Skeletal muscle tissue (tissue), 4 donors: ENCODE results near the gene TMEM150B. TPM values are rescaled to one million over a fixed set of nuclear protein-coding genes. Genes with fewer than 3 reads are reported as not detected.

Experiments used
- H3K27ac ChIP-seq: one replicate; pipeline ENCODE4 v1.7.0; 2013; ENCODE audit warnings: mild to moderate bottlenecking, low read depth, low read length, inconsistent platforms
- H3K27me3 ChIP-seq, 3 donors: one replicate each; pipeline ENCODE4 v1.7.0; 2013; ENCODE audit warnings: low read length in 3 of 3; ENCODE audit not compliant: control insufficient read depth in 3 of 3, insufficient read depth in 3 of 3
- H3K36me3 ChIP-seq, 3 donors: one replicate each; pipeline ENCODE4 v1.7.0; 2013; ENCODE audit warnings: low read length in 3 of 3; ENCODE audit not compliant: control insufficient read depth in 3 of 3, insufficient read depth in 3 of 3
- H3K4me1 ChIP-seq, 3 donors: one replicate each; pipeline ENCODE4 v1.7.0; 2013; ENCODE audit warnings: low read length in 3 of 3, mild to moderate bottlenecking in 3 of 3; ENCODE audit not compliant: control insufficient read depth in 3 of 3, insufficient read depth in 3 of 3
- H3K4me3 ChIP-seq, 3 donors: one replicate each; pipeline ENCODE4 v1.7.0; 2013; ENCODE audit warnings: low read length in 3 of 3
- H3K9ac ChIP-seq, 3 donors: one replicate each; pipeline ENCODE4 v1.7.0; 2013; ENCODE audit warnings: low read length in 3 of 3, mild to moderate bottlenecking in 3 of 3, moderate library complexity in 2 of 3, low read depth in 1 of 3
- H3K9me3 ChIP-seq, 3 donors: one replicate each; pipeline ENCODE4 v1.7.0; 2013; ENCODE audit warnings: low read length in 3 of 3; ENCODE audit not compliant: control insufficient read depth in 3 of 3
- total RNA-seq: library from RNA; depleted of rRNA; stranded (reverse); fragments of >200 nt; gene quantifications from one replicate; pipeline ENCODE4 v1.2.3, GENCODE V29; 2014
- donor health status: Osteomylitis.

The TMEM150B gene
- total RNA-seq, 1 donor from 2014 or later: 0.52 TPM

GRCh38 chr19:55306712-55307111, 18.4 kb downstream of the TMEM150B start:
- peaks cover 0 to 4% (median 3%) of the 10 kb centered on the region in 3 donors for H3K4me1 ChIP-seq
- no peaks in the 10 kb centered on the region for H3K9me3 ChIP-seq
- H3K27me3 ChIP-seq: no peaks in the 10 kb centered on the region
- no peak overlapping the region for H3K27ac ChIP-seq
- no peak overlapping the region for H3K4me3 ChIP-seq
- peaks cover 0 to 4% (median 0%) of the 10 kb centered on the region in 3 donors for H3K36me3 ChIP-seq
- H3K9ac ChIP-seq: no peak overlapping the region

GRCh38 chr19:55305983-55306562, 19.1 kb downstream of the TMEM150B start:
- Histone ChIP-seq H3K4me1 (peaks cover 5 to 10% (median 6%) of the 10 kb centered on the region in 3 donors), H3K36me3 (peaks cover 0 to 4% (median 0%) of the 10 kb centered on the region in 3 donors), H3K9me3 (no peaks in the 10 kb centered on the region), H3K4me3 (no peak overlapping the region), H3K27me3 (no peaks in the 10 kb centered on the region), H3K27ac (no peak overlapping the region), H3K9ac (no peak overlapping the region)

GRCh38 chr19:55305491-55305890, 19.6 kb downstream of the TMEM150B start:
- Histone ChIP-seq H3K4me1 (peaks cover 5 to 10% (median 6%) of the 10 kb centered on the region in 3 donors), H3K27me3 (no peaks in the 10 kb centered on the region), H3K4me3 (no peak overlapping the region), H3K27ac (no peak overlapping the region), H3K9ac (no peak overlapping the region), H3K36me3 (peaks cover 0 to 4% (median 0%) of the 10 kb centered on the region in 3 donors), H3K9me3 (no peaks in the 10 kb centered on the region)

- Histone ChIP-seq H3K4me1 (peaks cover 5 to 10% (median 6%) of the 10 kb centered on the region in 3 donors), H3K9ac (no peak overlapping the region), H3K27me3 (peaks cover 0 to 2% (median 0%) of the 10 kb centered on the region in 3 donors), H3K36me3 (peaks cover 0 to 4% (median 0%) of the 10 kb centered on the region in 3 donors), H3K4me3 (no peak overlapping the region), H3K9me3 (no peaks in the 10 kb centered on the region), H3K27ac (no peak overlapping the region)
Observed at GRCh38 chr19:55304980-55305379, 20.2 kb downstream of the TMEM150B start.

GRCh38 chr19:55304279-55304978, 20.7 kb downstream of the TMEM150B start:
- H3K9me3 ChIP-seq: no peaks in the 10 kb centered on the region
- H3K27me3 ChIP-seq: peaks cover 0 to 7% (median 0%) of the 10 kb centered on the region in 3 donors
- H3K27ac ChIP-seq: no peak overlapping the region
- no peak overlapping the region for H3K4me3 ChIP-seq
- no peak overlapping the region for H3K9ac ChIP-seq
- H3K4me1 ChIP-seq: peaks cover 5 to 10% (median 6%) of the 10 kb centered on the region in 3 donors
- H3K36me3 ChIP-seq: peaks cover 0 to 4% (median 0%) of the 10 kb centered on the region in 3 donors

- H3K36me3 ChIP-seq: peaks cover 0 to 4% (median 0%) of the 10 kb centered on the region in 3 donors
- no peak overlapping the region for H3K4me3 ChIP-seq
- peak overlapping the region; percentile 36 for H3K27ac ChIP-seq
- H3K9ac ChIP-seq: no peak overlapping the region
- H3K27me3 ChIP-seq: peaks cover 0 to 7% (median 0%) of the 10 kb centered on the region in 3 donors
- peaks cover 6 to 10% (median 6%) of the 10 kb centered on the region in 3 donors for H3K4me1 ChIP-seq
- no peaks in the 10 kb centered on the region for H3K9me3 ChIP-seq
Observed at GRCh38 chr19:55303477-55303876, 21.7 kb downstream of the TMEM150B start.

- Histone ChIP-seq H3K27me3 (peaks cover 0 to 9% (median 2%) of the 10 kb centered on the region in 3 donors), H3K27ac (no peak overlapping the region), H3K9me3 (no peaks in the 10 kb centered on the region), H3K36me3 (peaks cover 0 to 4% (median 0%) of the 10 kb centered on the region in 3 donors), H3K4me1 (peaks cover 6 to 10% (median 9%) of the 10 kb centered on the region in 3 donors), H3K9ac (peak overlapping the region in 1 of 3 donors; percentile 19), H3K4me3 (peak overlapping the region in 2 of 3 donors; percentile 59 to 64)
Observed at GRCh38 chr19:55302318-55302703, 22.8 kb downstream of the TMEM150B start.

GRCh38 chr19:55301459-55302317, 23.5 kb downstream of the TMEM150B start:
- peaks cover 0 to 11% (median 3%) of the 10 kb centered on the region in 3 donors for H3K27me3 ChIP-seq
- H3K4me3 ChIP-seq: peak overlapping the region; percentile 59 to 74 (median 64)
- H3K36me3 ChIP-seq: peaks cover 0 to 2% (median 0%) of the 10 kb centered on the region in 3 donors
- H3K4me1 ChIP-seq: peaks cover 6 to 10% (median 9%) of the 10 kb centered on the region in 3 donors
- H3K27ac ChIP-seq: no peak overlapping the region
- H3K9ac ChIP-seq: peak overlapping the region; percentile 65 to 81 (median 72)
- H3K9me3 ChIP-seq: no peaks in the 10 kb centered on the region

- no peak overlapping the region for H3K27ac ChIP-seq
- H3K4me3 ChIP-seq: peak overlapping the region in 2 of 3 donors; percentile 59 to 74
- H3K4me1 ChIP-seq: peaks cover 6 to 10% (median 9%) of the 10 kb centered on the region in 3 donors
- H3K9me3 ChIP-seq: no peaks in the 10 kb centered on the region
- H3K36me3 ChIP-seq: peaks cover 0 to under 1% (median 0%) of the 10 kb centered on the region in 3 donors
- peak overlapping the region in 2 of 3 donors; percentile 72 to 81 for H3K9ac ChIP-seq
- peaks cover 0 to 11% (median 3%) of the 10 kb centered on the region in 3 donors for H3K27me3 ChIP-seq
Observed at GRCh38 chr19:55300886-55301458, 24.2 kb downstream of the TMEM150B start.
